ENCODE results near the gene UNC5C. TPM values are rescaled to one million over a fixed set of nuclear protein-coding genes. Genes with fewer than 3 reads are reported as not detected.

Gene UNC5C
- total RNA-seq, 2 experiments from 2014 or later: not detected

DNA sequence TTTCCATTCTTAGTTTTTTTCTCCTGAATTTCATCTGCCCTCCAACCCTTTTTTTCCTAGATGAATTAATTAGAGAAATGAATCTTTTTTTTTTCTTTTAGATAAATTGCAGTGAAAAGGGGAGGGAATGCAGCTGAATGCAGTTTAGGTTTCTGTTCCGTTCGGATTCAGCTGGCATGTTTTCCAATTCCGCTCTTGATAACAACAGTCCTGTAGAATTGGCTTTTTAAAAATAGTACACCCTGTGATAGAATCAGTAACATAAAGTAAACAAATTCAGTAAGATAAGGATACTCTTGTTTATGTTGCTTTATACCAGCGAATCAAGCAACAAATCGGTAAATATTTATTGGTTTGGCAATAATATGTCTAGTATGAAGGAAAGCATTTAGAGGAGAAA, 103.5 kb downstream of the UNC5C start:
- H3K36me3 Mint-ChIP-seq: no peaks in the 10 kb centered on the region
- H3K27me3 Mint-ChIP-seq: peaks cover 4% of the 10 kb centered on the region
- DNase-seq (no peak), ATAC-seq (ENCODE audit: low read depth) (no peak)
- no peak overlapping the region for H3K4me3 Mint-ChIP-seq
- no peaks in the 10 kb centered on the region for H3K4me1 Mint-ChIP-seq
- no peaks in the 10 kb centered on the region for H3K9me3 Mint-ChIP-seq
- POLR2A ChIA-PET: no interaction called here
- no peak overlapping the region for H3K27ac Mint-ChIP-seq

DNA sequence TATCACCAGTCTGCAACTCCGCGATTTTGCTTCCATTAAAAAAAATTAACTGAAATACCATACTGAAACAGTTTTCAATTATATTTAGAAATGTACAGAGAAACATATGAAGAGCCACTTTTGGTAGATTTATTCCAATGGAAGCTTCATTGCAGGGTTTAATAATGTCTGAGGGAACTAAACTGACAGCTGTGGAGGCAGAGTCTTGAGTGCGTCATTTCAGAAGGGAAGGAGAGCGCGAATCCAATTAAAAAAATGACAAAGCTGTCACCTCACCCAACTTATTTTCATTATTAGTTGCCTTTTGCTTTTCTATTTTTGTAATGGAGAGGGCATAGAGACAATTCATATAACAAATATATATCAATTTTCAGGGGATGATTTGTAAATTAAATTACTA, 104.0 kb downstream of the UNC5C start:
- DNase-seq (no peak), ATAC-seq (ENCODE audit: low read depth) (no peak)
- Mint-ChIP-seq H3K4me1 (no peaks in the 10 kb centered on the region), H3K27me3 (peaks cover 4% of the 10 kb centered on the region), H3K27ac (no peak overlapping the region), H3K9me3 (no peaks in the 10 kb centered on the region), H3K4me3 (no peak overlapping the region), H3K36me3 (no peaks in the 10 kb centered on the region)
- POLR2A ChIA-PET: no interaction called here

DNA sequence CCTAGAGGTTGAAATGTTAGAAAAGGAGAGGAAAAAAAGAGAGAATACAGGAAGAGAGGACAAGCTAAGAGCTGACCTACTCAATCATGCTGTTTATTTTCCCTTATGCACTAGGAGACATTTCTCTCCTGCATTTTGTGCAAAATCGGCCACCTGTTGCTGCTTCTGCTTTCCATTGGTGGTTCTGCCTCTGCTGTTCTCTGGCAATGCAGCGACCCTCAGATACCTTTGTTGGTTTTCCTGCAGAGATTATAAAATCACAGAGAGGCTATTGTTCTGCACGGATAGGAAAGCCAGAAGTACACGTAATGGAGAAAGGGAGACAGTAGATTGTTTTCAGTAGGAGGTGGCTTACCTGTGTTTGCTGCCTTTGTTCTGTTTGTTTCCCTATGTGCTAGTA, 108.9 kb downstream of the UNC5C start:
- Mint-ChIP-seq H3K36me3 (no peaks in the 10 kb centered on the region), H3K4me1 (no peaks in the 10 kb centered on the region), H3K9me3 (no peaks in the 10 kb centered on the region), H3K27me3 (peaks cover 6% of the 10 kb centered on the region), H3K27ac (no peak overlapping the region), H3K4me3 (no peak overlapping the region)
- DNase-seq: no peak
- ATAC-seq (ENCODE audit: low read depth): no peak
- POLR2A ChIA-PET: no interaction called here

- Mint-ChIP-seq H3K36me3 (no peaks in the 10 kb centered on the region), H3K27me3 (peaks cover 6% of the 10 kb centered on the region), H3K27ac (no peak overlapping the region), H3K9me3 (no peaks in the 10 kb centered on the region), H3K4me1 (no peaks in the 10 kb centered on the region), H3K4me3 (no peak overlapping the region)
- no peak for ATAC-seq (ENCODE audit: low read depth)
- no peak for DNase-seq
- POLR2A ChIA-PET: no interaction called here
Measured at GRCh38 chr4:95439071-95439470, 109.7 kb downstream of the UNC5C start.

- ATAC-seq (ENCODE audit: low read depth) (no peak), DNase-seq (no peak)
- no peaks in the 10 kb centered on the region for H3K9me3 Mint-ChIP-seq
- H3K36me3 Mint-ChIP-seq: no peaks in the 10 kb centered on the region
- no peak overlapping the region for H3K27ac Mint-ChIP-seq
- H3K4me1 Mint-ChIP-seq: no peaks in the 10 kb centered on the region
- POLR2A ChIA-PET: no interaction called here
- no peak overlapping the region for H3K4me3 Mint-ChIP-seq
- H3K27me3 Mint-ChIP-seq: peaks cover 3% of the 10 kb centered on the region
Measured at GRCh38 chr4:95432466-95432865, 116.3 kb downstream of the UNC5C start.

DNA sequence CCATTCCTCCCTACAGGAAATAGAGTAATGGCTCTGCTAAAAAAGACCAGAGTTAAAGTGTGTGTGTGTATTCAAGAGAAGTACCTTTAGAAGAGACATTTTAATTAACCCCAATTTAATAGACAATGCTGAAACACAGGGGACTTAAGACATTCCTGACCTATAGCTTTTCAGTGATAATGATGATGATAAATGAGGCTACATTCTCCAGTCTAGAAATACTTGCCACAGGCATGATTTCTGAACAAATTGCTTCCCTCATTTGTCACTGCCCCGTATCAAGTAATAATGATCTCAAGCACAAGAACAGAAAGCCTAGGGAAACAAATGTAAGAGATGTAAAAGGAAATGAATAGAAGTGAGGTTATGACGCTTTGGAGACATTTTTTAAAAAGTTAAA, 117.1 kb downstream of the UNC5C start:
- no peaks in the 10 kb centered on the region for H3K9me3 Mint-ChIP-seq
- no peaks in the 10 kb centered on the region for H3K36me3 Mint-ChIP-seq
- peaks cover 3% of the 10 kb centered on the region for H3K4me1 Mint-ChIP-seq
- ATAC-seq (ENCODE audit: low read depth): no peak
- peaks cover 3% of the 10 kb centered on the region for H3K27me3 Mint-ChIP-seq
- POLR2A ChIA-PET: no interaction called here
- no peak overlapping the region for H3K4me3 Mint-ChIP-seq
- DNase-seq: no peak
- H3K27ac Mint-ChIP-seq: no peak overlapping the region

DNA sequence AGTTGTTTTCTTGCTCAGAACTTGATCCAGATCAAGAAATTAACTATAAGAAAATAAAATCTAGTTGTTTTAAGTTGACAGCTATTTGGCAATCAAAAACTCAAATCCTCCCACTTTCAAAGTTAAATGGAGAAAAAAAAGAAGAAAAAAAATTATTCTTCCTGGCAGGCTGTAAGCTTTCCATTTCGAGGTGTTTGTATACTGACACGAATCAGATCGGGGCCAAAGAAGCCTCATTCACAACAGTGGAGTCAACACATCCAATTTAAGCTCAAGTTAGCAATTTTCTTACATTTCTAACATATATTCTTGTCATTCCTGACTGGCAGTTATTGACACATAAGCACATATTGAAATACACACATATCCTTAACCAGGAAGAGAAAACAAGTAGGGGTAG, 119.4 kb downstream of the UNC5C start:
- peaks cover 3% of the 10 kb centered on the region for H3K27me3 Mint-ChIP-seq
- H3K4me1 Mint-ChIP-seq: peaks cover 5% of the 10 kb centered on the region
- no peaks in the 10 kb centered on the region for H3K36me3 Mint-ChIP-seq
- POLR2A ChIA-PET: no interaction called here
- H3K4me3 Mint-ChIP-seq: no peak overlapping the region
- H3K27ac Mint-ChIP-seq: no peak overlapping the region
- no peak for DNase-seq
- H3K9me3 Mint-ChIP-seq: peaks cover 1% of the 10 kb centered on the region
- ATAC-seq (ENCODE audit: low read depth): no peak

DNA sequence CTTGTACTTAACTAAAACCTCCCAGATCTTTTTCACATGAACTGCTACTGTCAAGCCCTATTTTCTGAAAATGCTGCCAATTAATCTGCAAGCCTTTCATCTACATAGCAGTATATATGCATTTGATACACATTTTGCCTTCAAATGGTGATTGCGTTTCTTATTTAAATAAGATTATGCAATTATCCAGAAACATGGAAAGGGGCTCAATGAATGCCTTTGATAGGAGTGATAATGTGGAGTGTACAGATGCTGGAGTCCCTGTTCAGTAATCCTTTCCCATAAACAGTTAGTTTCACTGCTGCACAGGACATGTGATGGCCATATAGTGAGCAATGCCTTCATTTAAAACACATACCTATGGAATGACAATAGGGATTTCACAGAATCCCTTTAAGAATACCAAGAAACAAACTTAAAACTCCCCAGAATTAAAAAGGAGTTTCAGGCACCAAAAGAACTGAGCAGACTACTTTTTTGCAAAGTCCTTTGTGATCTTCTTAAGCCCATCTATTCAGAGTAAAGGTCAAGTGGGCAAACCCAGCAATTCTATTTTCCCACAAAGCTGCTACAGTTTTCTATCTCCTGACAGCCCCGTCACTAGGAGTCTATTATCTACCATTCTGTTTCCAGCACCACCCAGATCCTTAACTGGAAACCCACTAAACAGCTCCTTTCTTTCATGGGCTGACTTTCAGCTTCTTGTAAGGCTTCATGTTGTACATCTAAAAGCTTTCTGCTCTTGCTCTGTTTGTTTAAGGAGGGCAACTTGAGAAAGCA, 120.3 kb downstream of the UNC5C start:
- Mint-ChIP-seq H3K4me3 (no peak overlapping the region), H3K36me3 (no peaks in the 10 kb centered on the region), H3K9me3 (peaks cover 1% of the 10 kb centered on the region), H3K27me3 (peaks cover 3% of the 10 kb centered on the region), H3K4me1 (peaks cover 5% of the 10 kb centered on the region), H3K27ac (no peak overlapping the region)
- DNase-seq (no peak), ATAC-seq (ENCODE audit: low read depth) (no peak)
- POLR2A ChIA-PET: no interaction called here

- no peak for DNase-seq
- Mint-ChIP-seq H3K27me3 (no peaks in the 10 kb centered on the region), H3K4me1 (peaks cover 5% of the 10 kb centered on the region), H3K27ac (peak overlapping the region; percentile 17), H3K9me3 (peaks cover 1% of the 10 kb centered on the region), H3K4me3 (peak overlapping the region; percentile 44), H3K36me3 (no peaks in the 10 kb centered on the region)
- POLR2A ChIA-PET: no interaction called here
- no peak for ATAC-seq (ENCODE audit: low read depth)
Measured at GRCh38 chr4:95426455-95426854, 122.3 kb downstream of the UNC5C start.

DNA sequence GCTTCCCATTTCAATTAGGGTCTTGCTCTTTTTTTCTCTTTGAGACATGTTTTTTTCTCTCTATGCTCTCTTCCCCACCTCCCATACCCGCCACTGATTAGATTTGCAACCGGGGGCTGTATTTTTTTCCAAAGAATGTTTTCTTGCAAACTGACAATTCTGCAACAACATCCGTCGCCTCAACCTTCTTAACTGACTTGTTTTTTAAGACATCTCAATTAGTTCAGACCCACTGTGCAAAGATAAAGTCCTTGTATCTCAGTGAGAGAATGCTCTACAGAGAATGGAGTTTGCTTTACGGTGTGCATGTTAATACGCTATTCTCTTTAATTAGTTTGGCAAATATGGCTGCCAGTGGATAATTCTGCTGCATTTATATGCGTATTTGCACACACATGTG, 126.3 kb downstream of the UNC5C start:
- H3K27me3 Mint-ChIP-seq: no peaks in the 10 kb centered on the region
- H3K4me3 Mint-ChIP-seq: no peak overlapping the region
- peaks cover 1% of the 10 kb centered on the region for H3K9me3 Mint-ChIP-seq
- ATAC-seq (ENCODE audit: low read depth) (no peak), DNase-seq (no peak)
- H3K36me3 Mint-ChIP-seq: no peaks in the 10 kb centered on the region
- POLR2A ChIA-PET: no interaction called here
- no peak overlapping the region for H3K27ac Mint-ChIP-seq
- peaks cover 5% of the 10 kb centered on the region for H3K4me1 Mint-ChIP-seq

- DNase-seq (no peak), ATAC-seq (ENCODE audit: low read depth) (no peak)
- Mint-ChIP-seq H3K9me3 (peaks cover 1% of the 10 kb centered on the region), H3K4me1 (peaks cover 4% of the 10 kb centered on the region), H3K27me3 (no peaks in the 10 kb centered on the region), H3K4me3 (no peak overlapping the region), H3K27ac (no peak overlapping the region), H3K36me3 (no peaks in the 10 kb centered on the region)
- POLR2A ChIA-PET: no interaction called here
Measured at GRCh38 chr4:95421869-95422268, 126.9 kb downstream of the UNC5C start.

- no peaks in the 10 kb centered on the region for H3K36me3 Mint-ChIP-seq
- DNase-seq: no peak
- no peaks in the 10 kb centered on the region for H3K9me3 Mint-ChIP-seq
- ATAC-seq (ENCODE audit: low read depth): no peak
- no peak overlapping the region for H3K27ac Mint-ChIP-seq
- peaks cover 4% of the 10 kb centered on the region for H3K27me3 Mint-ChIP-seq
- H3K4me1 Mint-ChIP-seq: no peaks in the 10 kb centered on the region
- POLR2A ChIA-PET: no interaction called here
- H3K4me3 Mint-ChIP-seq: no peak overlapping the region
Measured at GRCh38 chr4:95417531-95417930, 131.2 kb downstream of the UNC5C start.

DNA sequence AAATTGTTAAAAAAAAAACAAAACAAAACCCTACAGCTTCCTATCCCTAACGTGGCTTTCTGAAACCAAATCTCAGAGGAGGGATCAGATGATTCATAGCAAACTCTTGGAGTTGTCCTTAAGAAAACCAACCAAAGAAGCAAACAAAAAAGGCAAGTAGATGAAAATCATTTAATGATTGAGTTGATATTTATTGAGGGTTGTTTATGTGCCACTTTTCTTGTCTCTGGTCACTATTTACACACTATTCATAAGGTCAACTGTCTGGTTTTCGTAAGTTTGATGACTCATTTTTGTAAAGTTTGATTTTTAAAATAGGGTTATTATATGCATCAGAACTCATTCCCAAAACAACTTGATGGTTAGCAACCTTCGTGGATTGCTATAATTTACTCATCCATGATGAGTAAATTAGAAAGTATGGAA, 133.4 kb downstream of the UNC5C start:
- Mint-ChIP-seq H3K9me3 (no peaks in the 10 kb centered on the region), H3K36me3 (no peaks in the 10 kb centered on the region), H3K4me3 (no peak overlapping the region), H3K27me3 (peaks cover 5% of the 10 kb centered on the region), H3K4me1 (no peaks in the 10 kb centered on the region), H3K27ac (no peak overlapping the region)
- DNase-seq (no peak), ATAC-seq (ENCODE audit: low read depth) (no peak)
- POLR2A ChIA-PET: no interaction called here

DNA sequence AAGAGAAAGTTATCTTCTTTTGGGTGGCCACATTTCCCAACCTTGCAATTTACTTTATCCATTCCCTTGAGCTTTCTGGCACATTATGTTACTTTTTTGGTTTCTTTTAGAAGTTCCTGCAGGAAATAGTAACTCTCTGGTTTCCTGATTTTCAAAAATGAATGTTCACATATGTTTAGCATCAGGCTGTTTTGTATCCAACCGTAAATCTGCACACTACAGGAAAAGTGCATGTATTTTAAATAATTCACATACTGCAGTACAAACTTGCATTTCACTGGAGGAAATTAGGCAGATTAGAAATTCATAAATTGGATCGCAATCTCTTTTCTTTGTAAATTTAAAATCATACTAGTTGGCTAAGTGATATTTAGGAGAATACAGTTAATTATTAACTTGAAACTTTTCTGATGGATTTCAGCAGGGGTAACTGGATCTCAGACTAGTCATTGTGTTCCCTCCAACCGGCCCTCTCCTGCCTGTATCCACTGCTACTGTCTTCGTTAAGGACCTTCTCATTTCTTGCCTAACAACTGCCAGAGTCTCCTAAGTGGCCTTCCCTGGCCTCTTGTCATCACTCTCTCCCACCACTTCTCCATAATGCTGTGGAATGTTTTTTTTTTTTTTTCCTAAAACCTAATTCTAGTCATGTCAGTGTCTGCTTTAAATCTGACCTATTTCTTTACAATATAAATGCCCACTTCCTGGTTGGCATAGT, 137.2 kb downstream of the UNC5C start:
- Mint-ChIP-seq H3K36me3 (no peaks in the 10 kb centered on the region), H3K4me1 (no peaks in the 10 kb centered on the region), H3K27ac (no peak overlapping the region), H3K27me3 (peaks cover 10% of the 10 kb centered on the region), H3K9me3 (no peaks in the 10 kb centered on the region), H3K4me3 (no peak overlapping the region)
- no peak for DNase-seq
- POLR2A ChIA-PET: no interaction called here
- ATAC-seq (ENCODE audit: low read depth): no peak

All from activated naive CD8-positive, alpha-beta T cell treated with anti-CD3 and anti-CD28 coated beads, Interleukin-2, amount 10 ng/mL, durations not matched to agents 7 days and 5 days (primary cell).